ENCODE results near the gene CLSTN2. TPM values are rescaled to one million over a fixed set of nuclear protein-coding genes. Genes with fewer than 3 reads are reported as not detected.

CLSTN2 gene
- total RNA-seq, 1 donor from 2014 or later = 143 TPM

GRCh38 chr3:140303875-140304274, 368.9 kb downstream of the CLSTN2 start:
- no peaks in the 10 kb centered on the region for H3K4me1 Mint-ChIP-seq (ENCODE audit: unreplicated experiment)
- no peaks in the 10 kb centered on the region for H3K9me3 Mint-ChIP-seq (ENCODE audit: unreplicated experiment)
- H3K36me3 Mint-ChIP-seq (ENCODE audit: unreplicated experiment) = no peaks in the 10 kb centered on the region
- H3K27ac Mint-ChIP-seq (ENCODE audit: unreplicated experiment) = no peak overlapping the region
- H3K4me3 Mint-ChIP-seq (ENCODE audit: unreplicated experiment) = no peak overlapping the region
- no peaks in the 10 kb centered on the region for H3K27me3 Mint-ChIP-seq (ENCODE audit: unreplicated experiment)
- TF ChIP-seq, protein P1, sequence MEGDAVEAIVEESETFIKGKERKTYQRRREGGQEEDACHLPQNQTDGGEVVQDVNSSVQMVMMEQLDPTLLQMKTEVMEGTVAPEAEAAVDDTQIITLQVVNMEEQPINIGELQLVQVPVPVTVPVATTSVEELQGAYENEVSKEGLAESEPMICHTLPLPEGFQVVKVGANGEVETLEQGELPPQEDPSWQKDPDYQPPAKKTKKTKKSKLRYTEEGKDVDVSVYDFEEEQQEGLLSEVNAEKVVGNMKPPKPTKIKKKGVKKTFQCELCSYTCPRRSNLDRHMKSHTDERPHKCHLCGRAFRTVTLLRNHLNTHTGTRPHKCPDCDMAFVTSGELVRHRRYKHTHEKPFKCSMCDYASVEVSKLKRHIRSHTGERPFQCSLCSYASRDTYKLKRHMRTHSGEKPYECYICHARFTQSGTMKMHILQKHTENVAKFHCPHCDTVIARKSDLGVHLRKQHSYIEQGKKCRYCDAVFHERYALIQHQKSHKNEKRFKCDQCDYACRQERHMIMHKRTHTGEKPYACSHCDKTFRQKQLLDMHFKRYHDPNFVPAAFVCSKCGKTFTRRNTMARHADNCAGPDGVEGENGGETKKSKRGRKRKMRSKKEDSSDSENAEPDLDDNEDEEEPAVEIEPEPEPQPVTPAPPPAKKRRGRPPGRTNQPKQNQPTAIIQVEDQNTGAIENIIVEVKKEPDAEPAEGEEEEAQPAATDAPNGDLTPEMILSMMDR (IDR thresholded peaks at IDR 0.05) = no peak
- no peak for DNase-seq (ENCODE audit: extremely low spot score, unreplicated experiment)

DNA sequence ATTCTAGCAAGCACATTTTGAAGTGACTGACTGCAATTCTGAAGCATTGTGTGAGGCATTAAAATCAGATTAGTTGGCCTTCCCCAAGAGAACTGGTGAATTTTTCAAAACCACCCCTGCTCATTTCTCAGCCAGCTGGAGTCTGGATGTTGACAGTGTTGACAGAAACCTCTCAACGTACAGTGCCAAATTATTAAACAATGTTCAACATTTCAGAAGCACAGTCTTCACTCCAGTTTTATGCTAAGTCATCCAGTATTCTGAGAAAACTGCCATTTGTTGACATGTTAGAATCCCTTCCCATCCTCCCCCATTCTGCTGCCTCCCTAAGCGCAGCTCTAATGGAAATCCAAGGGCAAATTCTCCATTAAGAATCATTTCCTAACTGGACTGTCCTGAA, 373.6 kb downstream of the CLSTN2 start:
- Mint-ChIP-seq H3K4me1 (ENCODE audit: unreplicated experiment) (no peaks in the 10 kb centered on the region), H3K27me3 (ENCODE audit: unreplicated experiment) (no peaks in the 10 kb centered on the region), H3K27ac (ENCODE audit: unreplicated experiment) (no peak overlapping the region), H3K36me3 (ENCODE audit: unreplicated experiment) (no peaks in the 10 kb centered on the region), H3K4me3 (ENCODE audit: unreplicated experiment) (no peak overlapping the region), H3K9me3 (ENCODE audit: unreplicated experiment) (no peaks in the 10 kb centered on the region)
- no peak for DNase-seq (ENCODE audit: extremely low spot score, unreplicated experiment)
- TF ChIP-seq, protein P1 (IDR thresholded peaks at IDR 0.05) = no peak

DNA sequence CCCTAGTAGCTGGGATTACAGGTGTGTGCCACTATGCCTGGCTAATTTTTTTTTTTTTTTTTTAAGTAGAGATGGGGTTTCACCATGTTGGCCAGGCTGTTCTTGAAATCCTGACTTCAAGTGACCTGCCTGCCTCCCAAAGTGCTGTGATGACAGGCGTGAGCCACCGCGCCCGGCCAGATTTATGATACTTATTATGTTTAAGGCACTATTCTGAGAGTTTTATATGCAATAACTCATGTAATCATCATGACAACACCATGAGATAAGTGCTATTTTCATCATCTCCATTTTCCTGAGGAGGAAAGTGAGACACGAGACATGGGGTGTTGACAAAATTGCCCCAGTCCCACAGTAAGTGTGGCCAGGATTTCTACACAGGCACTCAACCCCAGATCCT, 376.4 kb downstream of the CLSTN2 start:
- Mint-ChIP-seq H3K9me3 (ENCODE audit: unreplicated experiment) (no peaks in the 10 kb centered on the region), H3K27ac (ENCODE audit: unreplicated experiment) (no peak overlapping the region)

DNA sequence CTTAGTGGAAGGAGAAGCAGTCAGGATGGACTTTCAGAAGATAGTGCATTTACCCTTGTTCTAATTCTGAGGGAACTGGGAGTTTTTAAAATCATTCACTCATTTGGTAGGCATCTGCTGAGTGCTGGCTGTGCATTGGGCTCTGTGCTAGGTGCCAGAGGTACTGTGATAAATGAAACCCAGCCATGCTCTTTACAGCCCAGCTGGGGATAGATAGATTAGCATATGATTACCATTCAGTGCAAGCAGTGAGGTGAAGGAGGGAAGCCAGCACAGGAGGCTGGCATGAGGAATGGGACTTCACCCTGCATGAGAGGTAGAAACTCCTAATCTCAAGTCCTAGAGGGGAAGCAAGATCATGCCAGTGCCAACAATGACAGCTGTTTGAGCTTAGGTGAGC, 381.0 kb downstream of the CLSTN2 start:
- Mint-ChIP-seq H3K36me3 (ENCODE audit: unreplicated experiment) (no peaks in the 10 kb centered on the region), H3K27ac (ENCODE audit: unreplicated experiment) (no peak overlapping the region), H3K4me1 (ENCODE audit: unreplicated experiment) (peaks cover 6% of the 10 kb centered on the region), H3K9me3 (ENCODE audit: unreplicated experiment) (no peaks in the 10 kb centered on the region), H3K4me3 (ENCODE audit: unreplicated experiment) (no peak overlapping the region), H3K27me3 (ENCODE audit: unreplicated experiment) (peaks cover 5% of the 10 kb centered on the region)
- no peak for DNase-seq (ENCODE audit: extremely low spot score, unreplicated experiment)
- TF ChIP-seq, protein P1 (IDR thresholded peaks at IDR 0.05) = no peak

More for the DNA sequence above, 376.4 kb downstream of the CLSTN2 start:
- Mint-ChIP-seq H3K4me3 (ENCODE audit: unreplicated experiment) (no peak overlapping the region), H3K4me1 (ENCODE audit: unreplicated experiment) (no peaks in the 10 kb centered on the region), H3K36me3 (ENCODE audit: unreplicated experiment) (no peaks in the 10 kb centered on the region), H3K27me3 (ENCODE audit: unreplicated experiment) (peaks cover 3% of the 10 kb centered on the region)
- no peak for DNase-seq (ENCODE audit: extremely low spot score, unreplicated experiment)
- TF ChIP-seq, protein P1 (IDR thresholded peaks at IDR 0.05) = no peak

GRCh38 chr3:140316466-140316865, 381.5 kb downstream of the CLSTN2 start:
- Mint-ChIP-seq H3K27ac (ENCODE audit: unreplicated experiment) (no peak overlapping the region), H3K4me3 (ENCODE audit: unreplicated experiment) (no peak overlapping the region), H3K4me1 (ENCODE audit: unreplicated experiment) (peaks cover 6% of the 10 kb centered on the region), H3K36me3 (ENCODE audit: unreplicated experiment) (no peaks in the 10 kb centered on the region), H3K9me3 (ENCODE audit: unreplicated experiment) (no peaks in the 10 kb centered on the region), H3K27me3 (ENCODE audit: unreplicated experiment) (peaks cover 5% of the 10 kb centered on the region)
- TF ChIP-seq, protein P1 (IDR thresholded peaks at IDR 0.05) = no peak
- DNase-seq (ENCODE audit: extremely low spot score, unreplicated experiment) = no peak

Measured in osteocyte (in vitro differentiated cells).